Measurements from ENCODE around the gene SLC35E1.

The SLC35E1 gene

GRCh38 chr19:16520074-16520973 is 51.9 kb downstream of the SLC35E1 start:
- Histone ChIP-seq H3K4me1 (ENCODE audit: low read length) (no peaks in the 10 kb centered on the region), H3K36me3 (replicated peaks; ENCODE audit: low read depth, low read length) (peaks cover 74% of the 10 kb centered on the region), H2AFZ (ENCODE audit: low read depth, low read length) (no peak overlapping the region), H4K20me1 (ENCODE audit: insufficient read depth, low read length) (no peaks in the 10 kb centered on the region), H3K79me2 (ENCODE audit: low read length) (no peaks in the 10 kb centered on the region; the same call in 1 of the 2 replicates), H3K9me3 (ENCODE audit: insufficient read depth, low read length) (no peaks in the 10 kb centered on the region), H3K27me3 (ENCODE audit: low read depth, low read length) (no peaks in the 10 kb centered on the region), H3K9ac (ENCODE audit: low read length) (no peak overlapping the region), H3K4me3 (ENCODE audit: low read length) (no peak overlapping the region), H3K4me2 (ENCODE audit: low read length) (no peak overlapping the region), H3K27ac (ENCODE audit: low read length) (no peak overlapping the region)
- TF ChIP-seq CTCF (IDR thresholded peaks at IDR 0.05; ENCODE audit: low read depth, low read length) (no peak), EZH2phosphoT487 (IDR thresholded peaks at IDR 0.05; ENCODE audit: low read depth) (no peak)

- TF ChIP-seq EZH2phosphoT487 (IDR thresholded peaks at IDR 0.05; ENCODE audit: low read depth) (no peak), CTCF (IDR thresholded peaks at IDR 0.05; ENCODE audit: low read depth, low read length) (no peak)
- Histone ChIP-seq H3K9me3 (ENCODE audit: insufficient read depth, low read length) (no peaks in the 10 kb centered on the region), H3K79me2 (ENCODE audit: low read length) (no peaks in the 10 kb centered on the region), H3K27me3 (ENCODE audit: low read depth, low read length) (no peaks in the 10 kb centered on the region), H3K27ac (ENCODE audit: low read length) (no peak overlapping the region), H3K4me1 (ENCODE audit: low read length) (no peaks in the 10 kb centered on the region), H2AFZ (ENCODE audit: low read depth, low read length) (no peak overlapping the region), H3K4me2 (ENCODE audit: low read length) (no peak overlapping the region), H3K4me3 (ENCODE audit: low read length) (no peak overlapping the region), H3K36me3 (replicated peaks; ENCODE audit: low read depth, low read length) (peaks cover 68% of the 10 kb centered on the region), H4K20me1 (ENCODE audit: insufficient read depth, low read length) (no peaks in the 10 kb centered on the region), H3K9ac (ENCODE audit: low read length) (no peak overlapping the region)
Observed at GRCh38 chr19:16519230-16519687, 53.0 kb downstream of the SLC35E1 start.

- no peak overlapping the region for H3K9ac ChIP-seq (ENCODE audit: low read length)
- no peaks in the 10 kb centered on the region for H3K79me2 ChIP-seq (ENCODE audit: low read length)
- no peak overlapping the region for H3K4me2 ChIP-seq (ENCODE audit: low read length)
- H3K9me3 ChIP-seq (ENCODE audit: insufficient read depth, low read length) = no peaks in the 10 kb centered on the region
- H2AFZ ChIP-seq (ENCODE audit: low read depth, low read length) = no peak overlapping the region
- no peaks in the 10 kb centered on the region for H3K27me3 ChIP-seq (ENCODE audit: low read depth, low read length)
- no peaks in the 10 kb centered on the region for H3K4me1 ChIP-seq (ENCODE audit: low read length)
- no peak overlapping the region for H3K4me3 ChIP-seq (ENCODE audit: low read length)
- no peaks in the 10 kb centered on the region for H4K20me1 ChIP-seq (ENCODE audit: insufficient read depth, low read length)
- H3K36me3 ChIP-seq (replicated peaks; ENCODE audit: low read depth, low read length) = peaks cover 66% of the 10 kb centered on the region
- TF ChIP-seq EZH2phosphoT487 (IDR thresholded peaks at IDR 0.05; ENCODE audit: low read depth) (no peak), CTCF (IDR thresholded peaks at IDR 0.05; ENCODE audit: low read depth, low read length) (peak; percentile 15)
- no peak overlapping the region for H3K27ac ChIP-seq (ENCODE audit: low read length)
Observed at GRCh38 chr19:16518483-16519229, 53.6 kb downstream of the SLC35E1 start.

GRCh38 chr19:16518061-16518460 is 54.2 kb downstream of the SLC35E1 start:
- H2AFZ ChIP-seq (ENCODE audit: low read depth, low read length) = no peak overlapping the region
- no peak overlapping the region for H3K4me2 ChIP-seq (ENCODE audit: low read length)
- H3K36me3 ChIP-seq (replicated peaks; ENCODE audit: low read depth, low read length) = peaks cover 61% of the 10 kb centered on the region
- H3K27ac ChIP-seq (ENCODE audit: low read length) = no peak overlapping the region
- H4K20me1 ChIP-seq (ENCODE audit: insufficient read depth, low read length) = no peaks in the 10 kb centered on the region
- no peak for TF ChIP-seq EZH2phosphoT487 (IDR thresholded peaks at IDR 0.05; ENCODE audit: low read depth)
- TF ChIP-seq CTCF (IDR thresholded peaks at IDR 0.05; ENCODE audit: low read depth, low read length) = no peak
- no peaks in the 10 kb centered on the region for H3K9me3 ChIP-seq (ENCODE audit: insufficient read depth, low read length)
- no peaks in the 10 kb centered on the region for H3K4me1 ChIP-seq (ENCODE audit: low read length)
- no peaks in the 10 kb centered on the region for H3K27me3 ChIP-seq (ENCODE audit: low read depth, low read length)
- no peak overlapping the region for H3K4me3 ChIP-seq (ENCODE audit: low read length)
- H3K9ac ChIP-seq (ENCODE audit: low read length) = no peak overlapping the region
- H3K79me2 ChIP-seq (ENCODE audit: low read length) = no peaks in the 10 kb centered on the region

Measured in OCI-LY3 (cell line).